H54 (cell line): ENCODE results near the gene BSG.
"Not testable (repeated sequence)": the region's sequence is repeated elsewhere in the genome, so short reads cannot be mapped to it uniquely, and the experiment has no call there.

Experiments
- DNase-seq: peaks from one replicate; pipeline ENCODE4 v3.0.0; 2011; ENCODE audit warnings: low spot score, mixed read lengths; ENCODE audit not compliant: insufficient read length
- FAIRE-seq: peaks from 3 replicates; lab custom pipeline; 2011; peaks lifted over from hg19 to GRCh38; lab: Jason Lieb, UNC
- POLR2A ChIP-seq: IDR thresholded peaks from 2 replicates; pipeline ENCODE4 v1.6.1; 2011; ENCODE audit warnings: low read depth, mild to moderate bottlenecking, low read length

Gene BSG

DNA sequence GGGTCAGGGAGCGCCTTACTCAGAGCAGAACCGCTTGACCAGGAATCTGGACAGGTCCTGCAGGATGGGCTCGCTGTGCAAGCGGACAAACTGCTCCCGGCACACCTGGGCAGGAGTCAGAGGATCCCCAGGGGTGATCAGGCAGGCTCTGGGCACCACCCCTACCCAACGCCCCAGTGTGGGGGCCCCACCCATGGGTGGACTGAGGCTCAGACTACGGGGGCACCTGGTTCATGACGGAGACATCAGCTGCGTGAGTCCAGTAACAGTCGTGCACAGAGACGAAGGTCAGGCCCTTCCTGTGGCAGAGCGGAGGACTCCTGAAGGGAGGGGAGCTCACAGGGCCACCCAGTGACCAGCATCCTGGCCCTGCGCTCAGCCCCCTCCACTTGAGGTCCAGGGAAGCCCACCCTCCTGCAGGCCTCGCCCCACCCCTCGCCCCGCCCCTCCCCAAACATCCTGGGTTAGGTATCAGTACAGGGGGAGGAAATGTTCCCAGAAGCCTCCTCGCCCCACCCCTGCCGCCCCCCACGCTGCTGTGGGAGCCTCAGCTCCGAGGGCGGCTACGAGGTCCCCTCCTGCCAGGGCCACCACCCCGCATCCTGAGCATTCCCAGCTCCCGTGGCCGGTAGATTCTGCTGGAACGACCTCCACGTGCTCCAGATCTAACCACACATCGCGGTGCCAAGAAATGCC, 45.3 kb downstream of the BSG start:
- no peak for FAIRE-seq
- TF ChIP-seq POLR2A: no peak
- DNase-seq: no peak

DNA sequence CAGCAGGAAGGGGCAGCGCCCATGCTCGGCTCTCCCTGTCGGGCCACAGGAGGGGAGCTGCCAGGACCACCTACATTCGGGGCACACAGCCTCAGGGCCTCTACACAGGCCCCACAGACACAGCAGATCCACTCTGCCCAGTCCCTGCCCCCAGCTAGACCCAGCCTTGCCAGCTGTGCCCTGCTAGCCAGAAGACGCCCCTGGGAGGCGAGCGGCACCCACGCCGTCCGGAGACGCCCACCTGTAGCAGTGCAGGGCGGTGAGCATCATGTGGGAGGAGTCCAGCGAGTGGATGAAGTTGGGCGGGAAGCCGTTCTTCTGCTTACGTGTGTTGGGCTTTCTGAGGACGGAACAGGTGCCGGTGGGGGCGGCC, 45.8 kb downstream of the BSG start:
- no peak for TF ChIP-seq POLR2A
- DNase-seq: no peak
- no peak for FAIRE-seq

DNA sequence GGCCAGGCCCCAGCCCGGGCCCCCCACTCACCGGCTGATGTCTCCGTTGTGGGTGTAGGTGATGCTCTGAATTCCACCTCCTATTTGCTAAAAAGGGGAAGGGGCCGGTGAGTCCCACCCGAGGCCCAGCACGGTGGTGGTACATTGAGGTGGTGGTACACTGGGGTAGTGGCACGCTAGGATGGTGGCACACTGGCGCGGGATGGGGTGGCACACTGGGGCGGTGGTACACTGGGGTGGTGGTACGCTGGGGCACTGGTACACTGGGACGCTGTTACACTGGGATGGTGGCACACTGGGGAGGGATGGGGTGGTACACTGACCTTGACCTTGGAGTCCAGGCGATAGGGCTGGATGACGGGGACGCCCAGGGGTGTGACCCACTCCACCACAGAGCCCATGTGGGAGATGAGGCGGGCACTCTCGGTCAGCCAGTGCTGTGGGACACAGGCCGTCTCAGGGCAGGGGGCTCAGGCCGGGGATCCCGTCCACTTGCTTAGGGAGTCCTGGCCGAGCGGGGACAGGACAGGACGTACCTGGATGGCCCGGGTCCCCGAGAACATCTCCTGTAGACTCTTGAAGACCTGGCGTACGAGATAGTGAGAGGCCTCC, 46.4 kb downstream of the BSG start:
- TF ChIP-seq POLR2A: no peak
- DNase-seq (no peak), FAIRE-seq (no peak)

DNA sequence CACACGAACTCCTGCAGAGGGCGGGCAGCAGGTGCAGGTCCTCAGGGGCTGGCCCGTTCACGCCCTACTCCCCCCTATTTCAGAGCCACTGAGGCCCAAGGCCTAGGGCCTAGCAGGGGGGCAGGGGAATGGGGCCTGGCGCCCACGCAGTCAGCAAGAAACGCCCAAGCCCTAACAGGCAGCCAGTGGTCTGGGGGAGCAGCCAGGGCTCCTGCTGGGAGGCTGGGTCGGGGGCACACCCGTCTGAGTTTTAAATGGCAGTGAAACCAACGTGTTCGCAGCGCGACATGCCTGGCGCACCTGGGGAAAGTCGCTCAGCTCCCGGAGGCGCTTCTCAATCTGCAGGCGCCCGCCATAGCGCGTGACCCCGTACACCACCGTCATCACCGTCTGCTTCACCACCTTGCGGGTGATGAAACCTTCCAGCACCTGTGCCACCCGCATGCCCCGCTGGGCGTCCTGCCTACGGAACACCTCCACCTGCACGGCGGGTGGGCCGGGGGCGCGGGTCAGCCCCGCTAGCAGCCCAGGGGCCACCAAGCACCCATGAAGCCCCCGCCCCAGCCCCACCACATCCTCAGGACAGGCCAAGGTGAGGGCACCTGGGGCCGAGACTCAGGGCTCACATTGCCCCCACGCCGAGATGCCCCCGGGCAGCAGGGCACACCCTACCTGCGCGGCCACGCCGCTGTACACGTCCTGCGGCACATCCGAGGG, 47.0 kb downstream of the BSG start:
- no peak for FAIRE-seq
- no peak for TF ChIP-seq POLR2A
- no peak for DNase-seq

DNA sequence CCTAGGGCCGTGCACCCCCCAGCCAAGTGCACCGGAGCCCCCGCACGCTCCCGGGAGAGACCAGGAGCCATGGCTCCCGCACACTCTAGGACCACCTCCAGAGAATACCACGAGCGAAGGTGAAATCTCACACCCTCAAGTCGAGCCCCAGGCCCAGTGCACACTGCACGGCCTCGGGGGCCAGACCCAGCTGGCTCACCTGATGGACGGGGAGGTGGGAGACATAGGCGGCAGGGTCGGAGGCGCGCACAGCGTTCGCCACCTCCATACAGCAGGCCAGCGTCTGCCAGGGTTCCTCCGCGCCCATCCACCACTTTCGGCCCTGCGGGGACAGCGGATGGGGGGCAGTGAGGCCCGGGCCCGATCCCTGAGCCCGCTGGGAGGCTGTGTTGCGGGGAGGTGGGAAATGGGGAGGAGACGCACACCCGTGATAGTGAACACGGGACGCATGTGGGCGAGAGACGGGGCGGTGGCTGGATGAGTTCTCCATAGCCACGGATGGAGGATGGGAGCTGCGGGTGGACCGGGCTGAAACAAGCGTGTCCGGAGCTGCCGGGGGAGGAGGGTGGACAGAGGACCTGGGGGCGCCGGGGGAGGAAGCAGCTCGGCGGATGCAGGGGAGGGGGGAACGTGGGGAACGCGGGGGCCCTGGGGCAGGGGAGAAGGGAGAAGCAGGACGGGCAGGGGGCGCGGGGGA, 47.9 kb downstream of the BSG start:
- FAIRE-seq: no peak

DNA sequence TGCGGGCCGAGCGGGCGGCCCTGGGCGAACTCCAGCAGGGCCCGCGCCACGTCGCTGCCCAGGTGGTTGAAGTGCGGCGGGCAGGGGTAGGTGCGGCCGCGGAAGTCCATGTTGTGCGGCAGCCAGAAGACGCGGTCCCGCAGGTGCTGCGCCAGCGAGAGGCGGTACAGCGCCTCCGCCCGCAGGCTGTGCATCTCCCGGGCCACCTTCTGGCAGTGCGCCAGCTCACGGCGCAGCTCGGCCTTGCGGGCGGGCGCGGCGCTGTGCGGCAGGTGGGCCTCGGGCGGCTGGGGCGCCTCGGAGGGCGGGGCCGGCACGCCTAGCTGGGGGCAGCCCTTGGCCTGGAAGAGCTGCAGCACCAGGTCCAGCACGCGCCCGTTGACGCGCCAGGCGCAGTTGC, 48.8 kb downstream of the BSG start:
- not testable (repeated sequence) for FAIRE-seq, DNase-seq

More for the DNA sequence above, 47.9 kb downstream of the BSG start:
- no peak for TF ChIP-seq POLR2A
- DNase-seq: no peak

DNA sequence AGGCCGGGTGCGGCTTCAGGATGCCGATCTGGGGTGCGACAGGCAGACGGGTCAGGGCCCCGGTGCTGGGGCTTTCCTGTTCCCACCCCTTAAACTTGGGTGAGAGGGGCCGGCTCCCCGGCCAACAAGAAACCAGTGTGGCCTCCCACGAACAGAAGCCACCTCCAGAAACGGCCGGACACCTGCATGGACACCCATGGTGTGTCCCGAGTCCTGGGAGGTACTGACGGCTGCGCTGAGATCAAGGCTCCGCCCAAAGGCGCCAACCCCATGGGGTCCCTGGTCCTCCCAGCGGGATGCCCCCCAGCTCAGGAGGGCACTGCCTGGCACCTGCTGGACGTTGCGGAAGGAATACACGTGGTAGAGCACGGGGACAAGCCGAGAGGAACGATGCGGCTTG, 49.4 kb downstream of the BSG start:
- FAIRE-seq (no peak), DNase-seq (no peak)
- TF ChIP-seq POLR2A: no peak

DNA sequence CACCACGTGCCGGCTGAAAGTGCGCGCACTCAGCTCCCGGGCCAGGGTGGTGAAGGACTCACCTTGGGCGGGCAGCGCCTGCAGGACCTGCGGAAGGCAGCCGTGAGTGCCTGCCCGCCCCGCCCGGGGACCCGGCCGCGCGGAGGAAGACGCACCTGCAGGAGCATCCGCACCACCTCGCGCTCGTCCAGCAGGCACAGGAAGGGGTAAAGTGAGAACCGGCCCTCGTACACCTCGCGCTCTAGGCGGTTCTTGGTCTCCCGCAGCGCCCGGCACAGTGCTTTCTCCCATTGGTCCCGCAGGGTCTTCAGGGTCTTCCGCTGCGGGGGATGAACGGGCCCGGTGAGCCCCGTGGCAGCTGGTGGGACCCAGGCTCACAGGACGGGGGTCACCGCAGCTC, 50.3 kb downstream of the BSG start:
- TF ChIP-seq POLR2A: no peak
- FAIRE-seq (no peak), DNase-seq (no peak)

DNA sequence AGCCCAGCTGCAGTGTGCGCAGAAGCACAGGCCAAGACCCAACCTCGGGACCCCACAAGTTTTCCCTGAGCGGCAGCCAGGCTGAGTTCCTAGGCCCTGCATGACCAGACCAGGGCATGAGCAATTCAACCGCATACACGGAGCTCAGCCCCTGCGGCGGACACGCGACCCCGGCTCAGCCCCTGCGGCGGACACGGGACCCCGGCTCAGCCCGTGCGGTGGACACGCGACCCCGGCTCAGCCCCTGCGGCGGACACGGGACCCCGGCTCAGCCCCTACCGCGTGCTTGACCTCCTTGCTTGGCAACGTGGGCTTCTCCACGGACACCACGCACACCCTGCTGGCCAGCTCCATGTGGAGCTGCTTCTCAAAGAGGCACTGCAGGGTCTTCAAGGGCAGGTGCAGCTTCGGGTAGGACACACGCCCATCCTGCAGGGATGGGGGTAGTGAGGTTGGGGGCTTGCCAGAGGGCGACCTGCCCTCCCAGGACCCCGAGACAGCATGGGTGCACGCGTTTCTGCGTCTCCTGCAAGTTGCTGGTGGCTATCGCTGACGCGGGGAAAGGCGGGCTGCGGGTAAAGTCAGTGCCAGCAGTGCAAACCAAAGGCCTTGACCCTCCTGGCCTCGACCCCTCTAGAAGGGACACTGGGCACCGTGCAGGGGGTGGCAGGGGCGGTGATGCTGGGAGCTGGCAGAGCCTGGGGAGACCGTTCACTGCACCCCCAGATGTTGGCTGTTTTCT, 51.0 kb downstream of the BSG start:
- DNase-seq (no peak), FAIRE-seq (no peak)
- no peak for TF ChIP-seq POLR2A

DNA sequence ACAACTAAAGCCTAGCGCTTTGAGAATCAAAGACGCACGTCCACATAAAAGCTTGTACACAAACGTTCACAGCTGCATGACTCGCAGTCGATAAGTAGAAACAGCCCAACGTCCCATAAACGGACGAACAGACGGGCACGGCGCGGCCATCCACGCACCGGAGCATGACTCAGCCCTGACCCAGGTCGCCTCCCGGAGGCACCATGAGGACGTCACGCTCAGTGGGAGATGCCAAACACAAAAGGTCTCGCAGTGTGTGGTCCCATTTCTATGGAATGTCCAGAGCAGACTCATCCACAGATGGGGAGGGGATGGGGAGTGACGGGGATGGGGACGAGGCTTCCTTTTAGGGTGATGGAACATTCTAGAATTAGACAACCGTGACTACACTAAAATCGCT, 51.6 kb downstream of the BSG start:
- DNase-seq (peak; percentile 98), FAIRE-seq (peak; percentile 93)
- TF ChIP-seq POLR2A: no peak

DNA sequence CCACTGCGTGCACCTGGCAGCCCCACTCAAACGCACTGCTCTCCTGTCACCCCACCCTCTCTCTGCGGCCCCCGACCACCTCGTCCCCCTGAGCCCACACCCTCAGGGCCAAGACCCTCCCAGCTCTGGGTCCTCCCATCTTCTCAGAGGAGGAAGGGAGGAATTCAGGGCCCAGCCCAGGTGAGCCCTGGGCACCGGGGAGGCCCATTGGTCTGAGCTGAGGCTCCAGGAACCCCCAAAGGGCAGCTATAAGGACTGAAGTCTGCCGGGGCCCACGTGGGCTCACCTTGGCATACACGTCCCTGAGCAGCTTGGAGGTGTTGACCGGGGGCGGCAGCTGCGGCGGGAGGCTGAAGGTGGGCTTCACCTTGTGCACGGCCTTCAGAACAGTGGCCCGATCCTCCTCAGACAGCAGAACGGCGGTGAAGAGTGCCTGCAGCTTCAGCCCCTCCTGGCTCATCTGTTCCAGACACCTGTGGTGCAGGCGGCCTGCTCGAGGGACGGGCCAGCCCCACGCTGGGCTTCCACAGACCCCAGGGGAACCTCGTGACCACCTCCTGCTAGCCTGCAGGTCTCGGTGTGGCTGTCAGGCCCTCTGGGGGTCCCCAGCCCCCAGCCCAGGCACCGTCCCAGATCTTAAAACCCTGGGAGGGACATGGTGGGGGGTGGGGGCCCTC, 52.2 kb downstream of the BSG start:
- no peak for FAIRE-seq
- no peak for DNase-seq

DNA sequence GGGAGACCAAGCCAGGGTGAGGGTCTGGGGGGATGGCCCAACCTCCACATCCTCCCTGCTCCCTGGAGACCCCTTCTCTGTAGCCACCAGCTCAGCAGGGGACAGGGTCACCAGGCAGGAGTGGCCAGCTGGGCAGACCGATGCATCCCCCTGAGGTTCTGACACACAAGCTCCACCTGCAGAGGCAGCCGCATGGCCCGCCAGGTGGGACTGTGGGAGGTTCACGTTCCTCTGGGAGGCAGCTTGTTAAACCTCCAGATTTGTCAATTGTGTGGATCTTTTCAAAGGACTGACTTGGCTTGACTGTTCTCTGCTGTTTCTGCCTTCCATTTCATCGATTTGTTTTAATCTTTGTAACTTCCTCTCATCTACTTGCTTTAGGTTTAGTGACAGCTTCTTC, 52.9 kb downstream of the BSG start:
- DNase-seq (no peak), FAIRE-seq (no peak)
- no peak for TF ChIP-seq POLR2A

More for the DNA sequence above, 52.2 kb downstream of the BSG start:
- no peak for TF ChIP-seq POLR2A

DNA sequence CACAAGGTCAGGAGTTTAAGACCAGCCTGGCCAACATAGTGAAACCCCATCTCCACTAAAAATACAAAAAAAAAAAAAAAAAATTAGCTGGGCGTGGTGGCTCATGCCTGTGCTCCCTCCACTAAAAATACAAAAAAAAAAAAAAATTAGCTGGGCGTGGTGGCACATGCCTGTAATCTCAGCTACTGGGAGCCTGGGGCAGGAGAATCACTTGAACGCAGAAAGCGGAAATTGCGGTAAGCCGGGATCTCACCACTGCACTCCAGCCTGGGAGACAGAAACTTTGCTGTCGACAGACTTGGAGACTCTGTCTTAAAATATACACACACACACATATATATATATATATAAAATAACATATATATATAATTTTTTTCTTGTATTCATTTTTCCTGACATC, 54.2 kb downstream of the BSG start:
- not testable (repeated sequence) for DNase-seq, FAIRE-seq
